AG04450 (cell line): ENCODE measurements around the gene TK2. TPM values are rescaled to one million over a fixed set of nuclear protein-coding genes. Genes with fewer than 3 reads are reported as not detected.

Source experiments
- CTCF ChIA-PET: fragments of 300-600, 350-600 bp; formaldehyde crosslinking; extraction: SDS; loops from one replicate; lab custom pipeline; 2022; ENCODE audit warnings: antibody characterized with exemption, inconsistent platforms; lab: Charles Lee
- POLR2A ChIA-PET: fragments of 350-600 bp; formaldehyde crosslinking; extraction: SDS; loops from one replicate; lab custom pipeline; 2021; ENCODE audit warnings: antibody characterized with exemption, inconsistent platforms; lab: Yijun Ruan, JAX
- DNase-seq: peaks from one replicate; pipeline ENCODE4 v3.0.0-alpha.2; 2011; ENCODE audit warnings: low read depth, low spot score
- H3K27ac ChIP-seq: one replicate; pipeline ENCODE4 v1.5.1; 2012; ENCODE audit warnings: low read depth, low read length, control low read depth
- H3K27me3 ChIP-seq: one replicate; pipeline ENCODE4 v1.6.0; 2012; ENCODE audit warnings: low read length; ENCODE audit not compliant: control insufficient read depth, insufficient read depth
- H3K4me3 ChIP-seq: 2 replicates; pipeline ENCODE4 v1.5.1; 2011; ENCODE audit warnings: mild to moderate bottlenecking, low read depth, low read length, control low read depth
- H3K9me3 ChIP-seq: 2 replicates; pipeline ENCODE4 v1.5.1; 2012; ENCODE audit warnings: low read length; ENCODE audit not compliant: control insufficient read depth, insufficient read depth
- CTCF ChIP-seq: IDR thresholded peaks from 2 replicates; pipeline ENCODE4 v1.5.1; 2011; ENCODE audit warnings: low read depth, low read length, control low read depth, inconsistent platforms
- polyA plus RNA-seq: library from polyadenylated mRNA; depleted of rRNA; stranded (reverse); fragments of >200 nt; gene quantifications from 2 replicates; pipeline ENCODE4 v1.2.3, GENCODE V29; 2011

The TK2 gene
- polyA plus RNA-seq, 1 experiment: 34.2 TPM

GRCh38 chr16:66587881-66588600 lies 38.1 kb upstream of the TK2 start:
- Histone ChIP-seq H3K27me3 (peaks cover 3% of the 10 kb centered on the region), H3K27ac (no peak overlapping the region), H3K9me3 (no peaks in the 10 kb centered on the region), H3K4me3 (no peak overlapping the region)
- no peak for TF ChIP-seq CTCF
- ChIA-PET POLR2A (no interaction called here), CTCF (no interaction called here)
- DNase-seq: no peak

GRCh38 chr16:66585481-66586239 lies 35.7 kb upstream of the TK2 start:
- no peak for DNase-seq
- Histone ChIP-seq H3K27me3 (peaks cover 2% of the 10 kb centered on the region), H3K4me3 (no peak overlapping the region), H3K9me3 (no peaks in the 10 kb centered on the region), H3K27ac (no peak overlapping the region)
- ChIA-PET CTCF (no interaction called here), POLR2A (no interaction called here)
- TF ChIP-seq CTCF: no peak

GRCh38 chr16:66581246-66581952 lies 31.5 kb upstream of the TK2 start:
- Histone ChIP-seq H3K27ac (peak overlapping the region; percentile 11), H3K27me3 (peaks cover 12% of the 10 kb centered on the region), H3K4me3 (no peak overlapping the region), H3K9me3 (no peaks in the 10 kb centered on the region)
- no peak for TF ChIP-seq CTCF
- POLR2A ChIA-PET: no interaction called here
- CTCF ChIA-PET: interaction anchor here (0.6 to 1.4 kb wide), 6 partner anchors 11 to 249 kb away, joined by 3 to 8 read pairs (median 4); partner anchors contain the start of gene NAE1
- no peak for DNase-seq

- H3K4me3 ChIP-seq: no peak overlapping the region
- peak overlapping the region; percentile 11 for H3K27ac ChIP-seq
- peaks cover 12% of the 10 kb centered on the region for H3K27me3 ChIP-seq
- ChIA-PET CTCF (interaction anchor here (0.9 to 1.2 kb wide), 4 partner anchors 10 to 287 kb away, joined by 3 to 4 read pairs (median 4); no protein-coding TSS in a partner anchor), POLR2A (no interaction called here)
- DNase-seq: peak; percentile 53
- TF ChIP-seq CTCF: peak; percentile 52
- H3K9me3 ChIP-seq: no peaks in the 10 kb centered on the region
These were observed 30.8 kb upstream of the TK2 start for GRCh38 chr16:66580605-66581209.
